HUES48 (cell line): Measurements from ENCODE around the gene CPM.
"Not testable (repeated sequence)": the region's sequence is repeated elsewhere in the genome, so short reads cannot be mapped to it uniquely, and the experiment has no call there.

Source experiments
- H3K27ac ChIP-seq: one replicate; pipeline ENCODE4 v1.7.0; 2013; ENCODE audit warnings: low read depth, low read length, inconsistent platforms
- H3K27me3 ChIP-seq: 2 replicates; pipeline ENCODE4 v1.6.1; 2013; ENCODE audit warnings: mild to moderate bottlenecking, low read length; ENCODE audit not compliant: control insufficient read depth, insufficient read depth
- H3K36me3 ChIP-seq: 2 replicates; pipeline ENCODE4 v1.6.1; 2013; ENCODE audit warnings: low read length; ENCODE audit not compliant: control insufficient read depth, insufficient read depth
- H3K4me1 ChIP-seq: 2 replicates; pipeline ENCODE4 v1.6.1; 2013; ENCODE audit warnings: mild to moderate bottlenecking, low read length; ENCODE audit not compliant: control insufficient read depth, insufficient read depth
- H3K4me3 ChIP-seq: 2 replicates; pipeline ENCODE4 v1.5.1; 2013; ENCODE audit warnings: mild to moderate bottlenecking, low read depth, low read length
- H3K9ac ChIP-seq: 2 replicates; pipeline ENCODE4 v1.6.1; 2013; ENCODE audit warnings: mild to moderate bottlenecking, low read depth, low read length, moderate library complexity
- H3K9me3 ChIP-seq: 2 replicates; pipeline ENCODE4 v1.6.1; 2013; ENCODE audit warnings: low read length; ENCODE audit not compliant: control insufficient read depth, insufficient read depth

Gene CPM

DNA sequence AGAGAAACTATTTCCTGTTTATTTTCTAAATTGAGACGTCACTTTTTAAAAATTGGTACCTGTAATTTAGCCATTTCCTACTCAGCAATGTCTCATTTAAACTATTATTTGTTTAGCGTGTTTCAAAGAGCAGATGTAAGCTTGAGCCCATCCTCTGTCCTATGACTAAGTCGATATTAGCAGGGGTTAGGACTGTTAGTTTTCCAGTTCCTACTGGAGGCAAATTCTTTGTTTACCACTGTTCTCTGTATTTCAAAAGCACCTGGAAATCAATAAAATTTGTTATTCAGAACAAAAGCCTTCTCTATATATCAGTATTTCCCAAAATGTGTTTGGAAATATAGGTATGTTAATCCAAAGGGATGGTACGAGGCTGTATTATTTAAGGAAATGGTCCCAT lies 82.6 kb downstream of the CPM start:
- no peaks in the 10 kb centered on the region for H3K9me3 ChIP-seq
- no peak overlapping the region for H3K27ac ChIP-seq
- H3K9ac ChIP-seq, result no peak overlapping the region
- no peaks in the 10 kb centered on the region for H3K4me1 ChIP-seq
- H3K36me3 ChIP-seq, result peaks cover 2% of the 10 kb centered on the region; the same call in 1 of the 2 replicates
- H3K27me3 ChIP-seq, result no peaks in the 10 kb centered on the region
- no peak overlapping the region for H3K4me3 ChIP-seq

DNA sequence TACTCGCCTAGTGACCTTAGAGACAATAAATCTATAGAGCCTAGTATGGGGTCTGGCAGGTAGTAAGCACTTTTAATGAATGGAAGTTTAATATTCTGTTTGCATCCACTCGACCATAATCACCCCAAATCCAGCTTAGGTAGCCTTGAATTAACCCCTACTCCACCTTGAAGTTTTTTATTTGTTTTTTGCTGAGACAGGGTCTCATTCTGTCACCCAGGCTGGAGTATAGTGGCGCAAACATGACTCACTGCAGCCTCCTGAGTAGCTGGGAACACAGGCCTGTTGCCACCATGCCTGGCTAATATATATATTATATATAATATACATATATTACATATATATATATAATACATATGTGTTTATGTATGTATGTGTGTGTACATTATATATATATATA lies 86.2 kb downstream of the CPM start:
- Histone ChIP-seq H3K36me3 (peaks cover 33% of the 10 kb centered on the region), H3K4me3 (no peak overlapping the region), H3K4me1 (no peaks in the 10 kb centered on the region), H3K9ac (no peak overlapping the region), H3K27me3 (no peaks in the 10 kb centered on the region), H3K9me3 (no peaks in the 10 kb centered on the region), H3K27ac (no peak overlapping the region)

DNA sequence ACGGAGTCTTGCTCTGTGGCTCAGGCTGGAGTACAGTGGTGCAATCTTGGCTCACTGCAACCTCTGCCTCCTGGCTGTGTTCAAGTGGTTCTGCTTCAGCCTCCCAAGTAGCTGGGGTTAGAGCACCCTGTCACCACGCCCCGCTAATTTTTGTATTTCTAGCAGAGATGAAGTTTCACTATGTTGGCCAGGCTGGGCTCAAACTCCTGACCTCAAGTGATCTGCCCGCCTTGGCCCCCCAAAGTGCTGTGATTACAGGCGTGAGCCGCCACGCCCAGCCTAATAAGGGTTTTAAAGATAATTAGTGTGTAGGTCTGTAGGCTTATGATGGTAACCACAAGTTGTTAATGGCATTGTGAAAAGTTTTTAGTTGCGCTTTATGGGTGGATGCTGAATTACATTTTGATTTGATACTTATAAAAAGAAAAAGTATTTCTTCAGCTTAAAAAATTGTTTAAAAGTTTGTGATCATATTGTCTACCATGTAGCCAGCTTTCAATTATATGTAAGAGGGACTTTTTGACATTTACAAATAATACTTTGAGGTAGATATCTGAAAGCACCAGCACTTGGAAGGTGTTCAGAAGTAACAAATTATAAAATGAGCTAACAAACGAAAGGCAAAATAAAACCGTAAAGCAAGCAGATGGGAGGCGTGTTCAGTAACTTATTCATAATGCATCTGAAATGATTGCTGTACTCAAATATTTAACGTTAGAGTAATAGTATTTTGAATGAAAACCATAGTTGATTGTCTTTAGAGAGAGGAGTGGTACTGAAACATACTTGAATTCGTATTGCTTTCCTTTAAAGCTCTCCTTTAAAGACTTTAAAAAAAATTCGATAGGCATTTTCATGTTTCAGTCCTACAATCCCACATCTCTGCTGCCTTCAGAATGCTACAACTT lies 87.9 kb downstream of the CPM start:
- Histone ChIP-seq H3K27ac (no peak overlapping the region), H3K4me1 (no peaks in the 10 kb centered on the region)

DNA sequence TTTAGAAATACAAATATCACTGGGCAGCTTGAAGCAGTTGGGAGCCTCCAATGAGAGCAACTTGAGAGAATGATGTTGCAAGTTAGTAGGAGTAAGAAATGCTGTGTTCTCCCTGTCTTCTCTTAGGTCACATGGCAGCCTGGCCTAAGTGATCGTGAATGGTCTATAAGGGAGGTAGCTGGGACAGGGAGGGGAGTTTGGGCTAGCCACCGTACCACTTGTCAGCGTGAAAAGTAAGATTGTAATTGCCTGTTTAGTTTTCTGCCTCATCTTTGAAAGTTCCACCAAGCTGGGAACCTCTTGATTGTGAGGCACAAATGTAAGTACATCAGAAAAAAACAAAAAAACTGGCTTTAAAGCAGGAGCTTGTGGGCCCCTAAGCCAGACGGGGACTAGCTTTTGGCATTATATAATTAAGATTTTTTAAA lies 88.6 kb downstream of the CPM start:
- H3K9ac ChIP-seq, result no peak overlapping the region

More for the DNA sequence above, 87.9 kb downstream of the CPM start:
- H3K4me3 ChIP-seq, result no peak overlapping the region
- no peaks in the 10 kb centered on the region for H3K9me3 ChIP-seq
- H3K9ac ChIP-seq, result no peak overlapping the region
- no peaks in the 10 kb centered on the region for H3K27me3 ChIP-seq
- H3K36me3 ChIP-seq, result peaks cover 51% of the 10 kb centered on the region

DNA sequence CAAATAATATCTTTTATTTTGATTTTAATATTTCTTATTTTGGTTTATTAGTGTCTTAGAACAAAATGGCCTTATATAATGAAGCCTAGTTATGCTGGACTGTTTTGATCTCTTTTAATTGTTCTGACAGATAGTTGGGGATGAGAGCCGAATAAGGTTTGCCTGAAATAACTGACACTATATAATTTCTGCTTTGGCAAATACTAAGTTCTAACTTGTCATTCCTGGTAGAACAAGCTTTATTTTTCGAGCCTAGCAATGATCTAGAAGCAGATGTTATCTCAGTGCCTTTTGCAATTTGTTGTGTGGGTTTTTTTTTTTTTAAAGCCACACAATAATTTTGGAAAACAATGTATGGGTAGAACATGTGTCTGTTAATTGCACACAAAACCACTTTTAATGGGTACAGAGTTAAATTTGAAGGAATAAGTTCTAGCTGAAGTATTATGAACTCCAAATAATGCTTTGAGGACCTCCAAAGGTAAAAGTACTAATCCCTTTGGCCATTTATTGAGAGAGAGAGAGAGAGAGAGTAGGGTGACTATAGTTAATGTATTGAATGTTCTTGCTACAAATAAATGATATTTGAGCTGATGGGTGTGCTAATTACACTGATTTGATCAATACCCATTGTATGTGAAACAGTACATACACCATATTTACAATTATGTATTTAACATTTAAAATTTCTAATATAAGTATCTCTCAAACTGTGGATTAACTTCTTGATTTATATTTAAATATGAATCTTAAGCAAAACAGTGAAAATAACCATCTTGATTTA lies 90.0 kb downstream of the CPM start:
- Histone ChIP-seq H3K27me3 (no peaks in the 10 kb centered on the region), H3K27ac (no peak overlapping the region), H3K9ac (no peak overlapping the region), H3K4me3 (no peak overlapping the region), H3K4me1 (no peaks in the 10 kb centered on the region), H3K36me3 (peaks cover 71% of the 10 kb centered on the region), H3K9me3 (no peaks in the 10 kb centered on the region)

More for the DNA sequence above, 88.6 kb downstream of the CPM start:
- Histone ChIP-seq H3K27me3 (no peaks in the 10 kb centered on the region), H3K9me3 (no peaks in the 10 kb centered on the region), H3K4me1 (no peaks in the 10 kb centered on the region), H3K27ac (no peak overlapping the region), H3K36me3 (peaks cover 58% of the 10 kb centered on the region), H3K4me3 (no peak overlapping the region)

DNA sequence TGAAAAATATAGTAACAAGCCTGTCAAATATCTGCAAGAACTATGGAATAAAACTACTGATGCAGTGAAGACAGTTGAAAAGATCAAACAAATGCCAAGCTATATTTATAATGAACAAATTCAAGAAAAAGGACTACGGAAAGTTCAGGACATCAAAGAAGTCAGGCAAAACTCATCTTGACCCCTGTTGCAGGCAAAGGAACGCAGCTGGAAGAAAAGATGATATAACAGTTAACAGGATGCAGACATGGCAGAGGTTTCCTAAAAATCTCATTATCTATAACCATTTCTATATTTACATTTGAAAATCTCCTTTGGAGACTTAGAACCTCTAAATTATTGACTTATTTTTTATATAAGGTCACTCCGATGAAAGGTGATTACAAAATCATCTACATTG lies 90.8 kb downstream of the CPM start:
- H3K27ac ChIP-seq, result no peak overlapping the region

DNA sequence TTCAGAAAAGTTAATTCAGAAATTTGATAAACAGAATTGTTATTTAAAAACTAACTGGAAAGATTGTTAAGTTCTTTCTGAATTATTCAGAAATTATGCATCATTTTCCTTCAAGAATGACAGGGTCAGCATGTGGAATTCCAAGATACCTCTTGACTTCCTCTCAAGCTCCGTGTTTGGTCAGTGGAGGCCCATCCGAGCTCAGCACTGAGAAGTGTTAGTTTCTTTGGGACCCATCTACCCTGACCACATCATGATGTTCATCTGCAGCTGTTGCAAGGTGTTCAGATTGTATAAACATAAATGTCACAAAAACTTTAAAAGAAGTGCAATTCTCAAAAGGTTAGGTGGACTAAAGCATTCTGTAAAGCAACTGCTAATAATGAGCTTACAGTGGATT lies 91.3 kb downstream of the CPM start:
- Histone ChIP-seq H3K36me3 (peaks cover 84% of the 10 kb centered on the region), H3K9ac (no peak overlapping the region), H3K27me3 (no peaks in the 10 kb centered on the region), H3K27ac (no peak overlapping the region), H3K4me3 (no peak overlapping the region), H3K9me3 (no peaks in the 10 kb centered on the region), H3K4me1 (no peaks in the 10 kb centered on the region)

More for the DNA sequence above, 90.8 kb downstream of the CPM start:
- Histone ChIP-seq H3K36me3 (peaks cover 80% of the 10 kb centered on the region), H3K4me3 (no peak overlapping the region), H3K9ac (no peak overlapping the region), H3K27me3 (no peaks in the 10 kb centered on the region), H3K9me3 (no peaks in the 10 kb centered on the region), H3K4me1 (no peaks in the 10 kb centered on the region)

DNA sequence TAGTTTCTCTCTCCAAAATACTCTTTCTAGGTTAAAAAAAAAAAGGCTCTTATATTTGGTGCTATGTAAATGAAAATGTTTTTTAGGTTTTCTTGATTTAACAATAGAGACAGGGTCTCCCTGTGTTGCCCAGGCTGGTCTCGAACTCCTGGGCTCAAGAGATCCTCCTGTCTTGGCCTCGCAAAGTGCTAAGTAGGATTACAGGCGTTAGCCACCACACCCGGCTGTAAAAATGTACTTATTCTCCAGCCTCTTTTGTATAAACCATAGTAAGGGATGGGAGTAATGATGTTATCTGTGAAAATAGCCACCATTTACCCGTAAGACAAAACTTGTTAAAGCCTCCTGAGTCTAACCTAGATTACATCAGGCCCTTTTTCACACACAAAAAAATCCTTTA lies 91.8 kb downstream of the CPM start:
- peaks cover 89% of the 10 kb centered on the region for H3K36me3 ChIP-seq
- not testable (repeated sequence) for H3K4me3 ChIP-seq

DNA sequence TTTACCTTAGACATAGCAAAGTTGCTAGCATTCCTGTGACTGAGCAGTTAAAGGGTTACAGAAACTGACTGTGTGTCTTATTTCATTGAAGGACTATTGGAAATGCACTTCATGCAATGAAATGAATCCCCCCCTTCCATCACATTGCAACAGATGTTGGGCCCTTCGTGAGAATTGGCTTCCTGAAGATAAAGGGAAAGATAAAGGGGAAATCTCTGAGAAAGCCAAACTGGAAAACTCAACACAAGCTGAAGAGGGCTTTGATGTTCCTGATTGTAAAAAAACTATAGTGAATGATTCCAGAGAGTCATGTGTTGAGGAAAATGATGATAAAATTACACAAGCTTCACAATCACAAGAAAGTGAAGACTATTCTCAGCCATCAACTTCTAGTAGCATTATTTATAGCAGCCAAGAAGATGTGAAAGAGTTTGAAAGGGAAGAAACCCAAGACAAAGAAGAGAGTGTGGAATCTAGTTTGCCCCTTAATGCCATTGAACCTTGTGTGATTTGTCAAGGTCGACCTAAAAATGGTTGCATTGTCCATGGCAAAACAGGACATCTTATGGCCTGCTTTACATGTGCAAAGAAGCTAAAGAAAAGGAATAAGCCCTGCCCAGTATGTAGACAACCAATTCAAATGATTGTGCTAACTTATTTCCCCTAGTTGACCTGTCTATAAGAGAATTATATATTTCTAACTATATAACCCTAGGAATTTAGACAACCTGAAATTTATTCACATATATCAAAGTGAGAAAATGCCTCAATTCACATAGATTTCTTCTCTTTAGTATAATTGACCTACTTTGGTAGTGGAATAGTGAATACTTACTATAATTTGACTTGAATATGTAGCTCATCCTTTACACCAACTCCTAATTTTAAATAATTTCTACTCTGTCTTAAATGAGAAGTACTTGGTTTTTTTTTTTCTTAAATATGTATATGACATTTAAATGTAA lies 93.5 kb downstream of the CPM start:
- Histone ChIP-seq H3K4me1 (peaks cover 4% of the 10 kb centered on the region; the same call in 1 of the 2 replicates), H3K36me3 (peaks cover 99% of the 10 kb centered on the region), H3K27ac (no peak overlapping the region), H3K9ac (no peak overlapping the region), H3K27me3 (no peaks in the 10 kb centered on the region), H3K4me3 (no peak overlapping the region), H3K9me3 (no peaks in the 10 kb centered on the region)

More for the DNA sequence above, 91.8 kb downstream of the CPM start:
- H3K9ac ChIP-seq, H3K27ac ChIP-seq, H3K4me1 ChIP-seq, H3K9me3 ChIP-seq, H3K27me3 ChIP-seq: not testable (repeated sequence)

DNA sequence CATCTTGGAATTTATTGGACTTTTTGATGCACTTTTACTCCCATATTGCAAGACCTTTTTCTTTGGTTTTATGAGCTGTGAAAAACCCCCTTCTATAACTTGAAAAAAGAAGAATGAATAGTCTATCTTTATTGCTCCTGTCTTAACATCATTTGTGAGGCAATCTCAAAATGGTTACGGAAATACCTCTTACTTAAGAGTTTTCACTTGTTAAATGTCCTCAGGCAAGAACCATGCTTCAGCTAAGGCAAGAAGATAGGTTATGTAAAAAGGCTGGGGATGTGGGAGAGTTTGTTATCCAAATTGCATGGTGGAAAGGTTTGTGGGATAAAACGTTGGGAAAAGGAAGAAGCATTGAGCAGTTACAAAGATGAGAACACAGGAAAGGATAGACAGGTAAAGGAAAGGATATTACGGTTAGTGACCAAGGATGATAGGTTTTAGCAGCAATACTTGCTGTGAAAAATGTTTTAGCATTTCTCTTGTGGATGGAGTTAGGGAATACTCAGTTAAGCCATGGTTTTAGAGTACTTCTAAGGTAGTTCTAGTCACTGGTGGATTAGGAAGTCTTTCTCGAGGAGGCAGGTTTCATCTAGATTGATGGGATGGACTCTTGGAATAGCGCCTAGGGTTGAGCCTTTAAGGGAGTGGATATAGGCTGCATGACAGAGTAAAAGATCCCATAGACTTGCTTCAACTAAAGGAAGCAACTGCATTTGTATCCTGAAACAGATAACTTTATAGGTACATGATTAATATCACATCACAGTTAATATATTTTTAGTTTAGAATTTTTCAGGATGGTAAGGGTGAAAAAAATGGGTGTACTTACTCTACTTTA lies 94.7 kb downstream of the CPM start:
- H3K4me3 ChIP-seq, result no peak overlapping the region
- no peak overlapping the region for H3K27ac ChIP-seq
- H3K9ac ChIP-seq, result no peak overlapping the region
- no peaks in the 10 kb centered on the region for H3K27me3 ChIP-seq
- H3K9me3 ChIP-seq, result no peaks in the 10 kb centered on the region
- H3K4me1 ChIP-seq, result peaks cover 4% of the 10 kb centered on the region; the same call in 1 of the 2 replicates
- peaks cover 98% of the 10 kb centered on the region for H3K36me3 ChIP-seq
